ENCODE data around the gene UNCX.

UNCX gene

DNA sequence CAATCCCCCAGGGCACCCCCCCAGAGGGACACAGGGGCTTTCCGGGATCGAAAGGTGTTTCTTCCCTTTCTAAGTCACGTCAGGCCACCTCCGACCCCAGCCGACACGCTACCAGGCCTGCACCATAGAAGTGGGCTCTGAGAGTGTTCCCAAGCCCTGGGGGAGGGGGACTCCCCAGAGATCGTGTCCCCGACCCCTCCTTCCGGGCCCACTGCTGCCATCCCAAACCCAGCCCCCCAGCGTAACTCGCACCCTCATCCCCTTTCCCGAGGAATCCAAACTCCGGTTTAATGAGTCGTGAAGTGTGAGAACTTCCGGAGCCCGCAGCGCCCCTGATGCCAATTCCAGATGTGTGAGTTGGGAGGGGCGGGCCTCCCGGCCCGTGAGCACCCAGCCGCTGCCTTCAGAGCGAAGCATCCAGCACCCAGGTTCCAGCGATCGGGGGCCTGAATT lies 11.3 kb downstream of the UNCX start:
- DNase-seq (ENCODE audit: low read depth in 2 of 2): no peak

DNA sequence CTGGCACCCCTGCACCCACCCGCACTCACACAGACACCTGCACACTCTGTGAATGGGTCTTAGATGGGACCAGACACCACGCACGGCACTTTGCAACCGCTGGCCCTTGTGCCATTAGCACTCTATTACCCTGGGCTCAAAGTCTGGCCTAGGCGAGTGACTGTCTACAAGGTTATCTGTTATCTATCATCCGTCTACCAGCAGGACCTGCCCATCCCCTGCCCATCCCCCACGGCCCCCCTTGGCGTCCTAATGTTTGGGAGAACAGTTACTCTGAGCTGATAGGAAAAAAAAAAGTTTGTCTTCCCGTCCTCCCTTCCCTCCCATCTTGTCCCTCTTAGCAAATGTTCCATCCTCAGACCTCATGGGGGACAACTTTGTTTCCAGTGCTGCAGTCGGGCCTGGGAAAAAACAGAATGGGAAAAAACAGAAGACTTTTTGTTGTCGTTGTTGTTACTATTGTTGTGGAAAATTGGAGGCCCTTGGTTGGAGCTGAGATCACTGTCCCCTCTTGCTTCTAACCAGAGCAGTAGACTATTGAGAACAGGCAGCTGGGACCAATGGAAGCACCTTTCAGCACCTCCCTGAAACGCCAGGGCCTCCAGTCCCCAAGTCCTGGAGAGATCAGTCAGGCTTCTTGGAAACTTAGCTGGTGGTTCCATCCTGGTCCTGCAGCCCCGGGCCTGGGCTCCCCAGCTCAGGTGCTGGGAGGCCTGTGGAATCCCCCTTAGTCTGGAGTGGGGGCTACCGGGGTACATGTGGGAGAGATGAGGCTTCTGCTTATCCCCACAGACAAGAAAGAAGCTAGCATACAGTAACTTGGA lies 12.2 kb downstream of the UNCX start:
- DNase-seq (ENCODE audit: low read depth in 2 of 2): no peak

DNA sequence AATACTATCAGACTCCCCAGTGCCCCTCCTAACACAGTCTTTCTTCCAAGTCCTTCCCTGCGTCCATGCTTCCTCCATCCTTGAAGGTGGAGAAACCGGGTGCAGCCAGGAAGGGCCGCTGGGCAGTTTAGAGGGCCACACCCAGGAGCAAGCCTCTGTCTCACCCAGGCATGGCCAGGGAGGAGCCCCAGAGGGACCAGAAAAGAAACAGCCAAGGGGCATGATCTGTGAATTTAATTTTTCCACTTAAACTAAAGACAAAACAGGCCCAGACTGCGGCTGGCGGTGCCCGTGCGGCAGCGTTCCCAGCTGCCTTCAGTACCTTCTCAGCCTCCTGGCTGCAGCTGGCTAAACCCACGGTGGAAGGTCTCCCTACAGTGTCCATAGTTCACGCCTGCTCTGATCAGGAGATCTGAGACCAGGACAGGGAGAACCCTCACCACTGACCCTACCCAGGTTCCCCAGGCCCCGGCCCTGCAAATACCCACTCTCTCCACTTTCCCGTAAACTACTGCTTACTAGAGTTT lies 12.9 kb downstream of the UNCX start:
- no peak for DNase-seq (ENCODE audit: low read depth in 2 of 2)

DNA sequence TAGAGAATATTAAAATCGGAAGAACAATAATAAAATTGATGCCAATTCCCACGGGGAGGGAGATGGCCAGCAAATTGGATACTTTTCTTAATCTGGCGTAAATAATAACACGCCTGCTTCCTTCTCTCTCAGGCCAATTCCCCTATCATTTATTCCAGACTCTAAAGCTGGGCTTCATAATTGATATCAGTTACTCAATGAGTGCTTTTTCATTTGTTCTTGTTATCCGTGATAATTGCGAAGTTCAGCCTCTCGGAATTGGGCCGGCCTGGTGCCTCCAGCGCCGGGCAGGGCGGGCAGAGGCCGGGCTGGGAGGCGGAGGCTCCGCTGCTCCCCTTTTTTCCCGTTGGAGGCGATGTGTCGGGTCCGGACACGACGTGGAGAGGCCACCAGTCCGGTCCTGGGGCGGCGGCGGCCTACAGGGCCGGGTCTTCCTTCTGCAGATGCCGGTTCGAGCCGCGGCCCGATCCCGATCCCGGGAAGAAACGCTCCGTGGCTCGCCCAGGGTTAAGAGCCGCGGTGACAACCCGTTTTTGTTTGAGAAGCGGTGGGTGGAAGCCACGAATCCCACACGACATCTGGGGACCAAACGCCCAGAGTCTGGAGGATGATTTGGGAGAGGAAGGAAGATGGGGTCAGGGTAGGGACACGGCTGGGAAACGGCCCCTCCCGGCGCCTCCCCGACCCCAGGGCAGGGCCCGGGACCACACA lies 13.6 kb downstream of the UNCX start:
- DNase-seq (ENCODE audit: low read depth in 2 of 2): no peak

DNA sequence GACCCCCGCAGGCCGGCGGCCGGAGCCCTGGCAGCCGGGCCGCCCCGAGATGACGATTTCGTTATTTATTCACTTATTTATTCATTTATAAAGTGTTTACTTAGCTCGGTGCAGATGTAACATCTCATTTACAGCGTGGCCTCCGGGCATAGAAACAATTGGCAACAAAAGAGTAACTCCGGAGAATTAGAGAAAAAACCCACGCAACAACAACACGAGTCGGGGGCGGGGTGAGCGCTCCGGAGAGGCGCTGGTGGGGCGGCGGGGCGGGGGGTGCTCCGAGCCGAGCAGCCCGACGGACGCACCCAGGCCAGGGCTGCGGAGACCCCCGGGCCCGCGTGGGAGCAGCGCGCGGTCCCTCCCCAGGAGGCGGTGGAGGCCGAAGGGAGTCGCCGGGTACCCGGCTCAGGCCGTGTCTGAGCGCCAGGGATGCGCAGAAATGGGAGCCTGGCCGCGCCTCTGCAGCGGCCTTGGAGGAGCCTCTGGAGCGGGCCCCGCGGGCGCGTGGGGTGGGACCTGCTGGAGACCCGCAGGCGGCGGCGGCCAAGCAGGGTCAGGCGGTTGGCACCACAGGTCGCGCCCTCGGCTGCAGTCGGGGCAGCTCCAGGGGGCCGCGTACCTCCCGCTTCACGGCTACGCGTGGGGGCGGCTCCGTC lies 14.3 kb downstream of the UNCX start:
- no peak for DNase-seq (ENCODE audit: low read depth in 2 of 2)

DNA sequence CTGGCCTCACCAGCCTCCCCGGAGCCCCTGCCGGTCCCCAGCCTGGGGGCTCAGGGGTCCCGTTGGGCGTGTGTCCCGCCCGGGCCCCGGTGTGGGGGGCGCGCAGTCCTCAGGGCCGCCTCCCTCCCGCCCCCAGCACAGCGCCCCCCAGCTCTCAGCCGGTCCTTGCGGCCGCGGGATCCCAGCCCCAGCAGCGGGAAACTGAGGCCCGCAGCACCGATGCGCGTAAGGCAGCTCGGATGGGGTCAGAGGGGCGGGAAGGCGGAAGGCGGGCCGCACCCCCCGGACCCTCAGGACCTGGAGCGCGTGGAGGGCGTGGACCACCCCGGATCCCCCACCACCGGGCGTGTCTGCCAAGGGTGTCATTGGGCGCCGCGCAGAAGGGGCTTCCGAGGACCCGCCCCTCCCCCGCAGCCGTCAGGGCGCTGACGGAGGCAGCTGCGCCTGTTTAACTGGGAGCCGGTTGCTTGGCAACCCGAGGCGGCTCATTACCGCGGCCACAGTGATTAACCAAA lies 14.9 kb downstream of the UNCX start:
- no peak for DNase-seq (ENCODE audit: low read depth in 2 of 2)

DNA sequence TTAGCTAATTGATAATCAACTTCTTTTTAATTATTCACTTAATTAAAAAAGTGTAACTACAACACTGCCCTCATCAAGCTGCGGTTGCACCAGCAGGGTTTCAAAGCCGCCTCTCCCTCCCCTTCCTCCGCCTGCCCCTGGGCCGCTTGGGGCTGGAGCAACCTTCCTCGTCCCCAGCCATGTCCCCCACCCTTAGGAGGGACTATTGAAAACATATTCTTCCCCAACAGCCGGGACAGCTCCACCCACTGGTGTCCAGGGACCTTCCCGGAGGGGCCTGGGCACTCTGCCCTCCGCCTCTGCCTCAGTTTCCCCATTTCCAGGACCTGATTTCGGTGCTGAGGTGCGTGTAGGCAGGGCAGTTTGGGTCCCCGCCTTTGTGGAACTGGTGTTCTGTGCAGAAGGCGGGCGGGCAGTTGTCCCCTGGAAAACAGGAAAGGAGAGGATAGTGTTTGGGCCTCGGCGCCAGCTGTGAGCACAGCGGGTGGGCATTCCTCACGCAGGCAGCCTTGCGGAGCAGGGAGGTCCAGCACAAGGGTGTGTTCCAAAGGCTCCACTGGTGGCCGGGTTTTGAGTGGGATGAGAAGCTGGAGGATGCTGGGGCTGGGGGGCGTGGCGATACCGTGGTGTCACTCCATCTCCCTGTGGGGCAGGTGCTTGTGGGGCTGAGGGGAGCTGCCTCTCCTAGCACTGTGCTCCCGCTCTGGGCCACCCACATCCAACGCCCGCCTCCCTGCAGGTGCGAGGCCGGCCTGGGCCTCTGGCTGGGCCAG lies 15.7 kb downstream of the UNCX start:
- DNase-seq (ENCODE audit: low read depth in 2 of 2): no peak

DNA sequence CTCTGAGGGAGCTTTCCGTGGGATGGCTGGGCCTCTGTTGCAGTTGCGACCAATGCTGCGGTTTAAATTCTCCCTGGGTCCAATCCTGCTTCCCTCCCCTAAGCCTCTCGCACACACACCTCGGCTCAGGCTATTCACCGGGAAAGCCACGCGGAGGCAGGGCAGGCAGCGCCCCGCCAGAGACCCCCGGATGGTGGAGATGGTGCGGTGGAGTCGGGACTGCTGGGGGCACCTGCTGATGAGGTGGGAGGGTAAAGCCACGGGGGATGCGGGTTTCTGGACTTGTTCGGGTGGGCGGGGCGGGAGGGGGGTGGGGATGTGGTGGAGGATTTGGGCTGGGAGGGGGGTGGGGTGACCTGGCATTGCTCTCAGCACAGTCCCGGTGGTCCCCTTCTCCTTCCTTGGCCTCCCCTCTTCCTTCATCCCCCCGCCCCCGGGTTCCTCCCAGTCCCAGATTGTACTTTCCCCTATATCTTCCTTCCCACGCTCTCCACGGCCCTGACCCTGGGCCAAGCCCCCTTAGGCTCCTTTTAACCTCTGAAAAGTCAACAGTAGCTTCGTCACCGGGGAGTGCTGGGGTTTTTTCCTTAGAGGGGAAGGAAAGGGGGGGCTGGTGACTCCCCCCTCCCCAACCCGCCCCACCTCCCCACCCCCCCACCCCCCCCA lies 16.4 kb downstream of the UNCX start:
- DNase-seq (ENCODE audit: low read depth in 2 of 2): no peak

DNA sequence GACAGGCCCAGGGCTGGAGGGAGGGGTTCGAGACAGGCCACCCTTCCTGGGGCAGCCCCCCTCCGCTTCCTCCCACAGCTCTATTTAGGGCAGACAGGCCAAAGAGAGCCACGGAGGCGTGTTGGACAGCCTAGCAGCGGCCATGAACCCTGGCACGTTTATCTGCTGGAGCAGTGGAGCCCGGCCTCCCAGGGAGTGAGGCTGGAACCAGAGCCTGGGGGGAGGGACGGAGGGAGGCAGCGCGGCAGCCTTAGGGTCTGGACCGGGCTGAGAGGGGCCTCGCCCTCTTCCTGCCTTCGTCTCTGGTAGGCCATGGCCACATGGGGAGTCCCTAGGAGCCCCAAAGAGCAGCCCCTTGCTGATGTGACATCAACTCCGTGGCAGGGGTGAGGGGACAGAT lies 17.1 kb downstream of the UNCX start:
- no peak for DNase-seq (ENCODE audit: low read depth in 2 of 2)

DNA sequence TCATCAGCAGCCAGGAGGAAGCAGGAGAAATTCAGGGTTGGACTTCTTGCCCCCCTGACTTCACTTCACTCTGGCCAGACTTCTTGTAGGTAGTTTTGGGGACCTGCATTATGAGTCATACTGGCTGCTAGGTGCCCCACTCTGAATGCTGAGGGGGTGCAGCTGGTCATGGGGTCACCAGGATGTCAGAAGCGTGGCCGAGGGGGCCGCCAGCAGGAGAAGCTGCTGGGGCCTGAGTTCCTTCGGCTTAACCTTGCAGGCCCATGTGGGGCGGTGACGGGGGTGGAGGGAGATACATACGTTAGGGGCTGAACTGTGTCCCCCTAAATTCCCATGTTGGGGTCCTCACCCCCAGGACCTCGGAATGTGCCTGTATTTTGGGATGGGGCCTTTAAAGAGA lies 18.2 kb downstream of the UNCX start:
- DNase-seq (ENCODE audit: low read depth in 2 of 2): no peak

DNA sequence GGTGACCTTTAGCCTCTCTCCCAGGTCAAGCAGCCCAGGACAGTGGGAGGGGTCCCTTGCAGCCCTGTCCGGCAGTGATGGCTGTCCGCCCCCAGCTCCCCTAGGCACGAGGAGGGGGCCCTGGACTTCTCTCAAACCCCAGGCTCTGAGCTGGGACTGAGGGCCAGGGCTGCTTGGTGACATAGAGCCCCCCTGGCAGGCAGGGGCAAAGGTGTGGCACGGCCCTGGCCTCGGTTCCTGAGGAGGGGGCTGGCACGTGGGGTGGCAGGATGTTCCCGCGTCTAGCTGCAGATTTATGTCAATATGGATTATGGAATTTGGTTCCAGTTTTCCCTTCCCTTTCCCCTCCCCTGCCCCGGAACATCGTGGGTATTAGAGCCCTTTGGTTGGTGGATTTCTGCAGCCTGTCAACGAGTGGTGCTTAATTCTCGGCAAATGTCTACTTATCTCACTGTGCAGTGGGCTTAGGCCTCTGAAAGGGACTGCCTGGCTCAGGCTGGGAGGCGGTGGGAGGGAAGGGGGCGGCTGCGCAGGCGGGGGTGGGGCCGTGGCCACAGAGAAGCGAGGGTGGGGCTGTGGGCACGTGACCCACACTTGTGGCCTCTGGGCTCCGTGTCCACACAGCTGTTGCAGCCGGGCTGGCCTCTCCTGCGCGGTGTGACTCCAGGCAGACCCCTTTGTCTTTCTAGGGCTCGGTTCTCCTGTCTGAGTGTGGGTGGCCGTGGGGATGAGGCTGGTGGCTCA lies 19.3 kb downstream of the UNCX start:
- DNase-seq (ENCODE audit: low read depth in 2 of 2): no peak

DNA sequence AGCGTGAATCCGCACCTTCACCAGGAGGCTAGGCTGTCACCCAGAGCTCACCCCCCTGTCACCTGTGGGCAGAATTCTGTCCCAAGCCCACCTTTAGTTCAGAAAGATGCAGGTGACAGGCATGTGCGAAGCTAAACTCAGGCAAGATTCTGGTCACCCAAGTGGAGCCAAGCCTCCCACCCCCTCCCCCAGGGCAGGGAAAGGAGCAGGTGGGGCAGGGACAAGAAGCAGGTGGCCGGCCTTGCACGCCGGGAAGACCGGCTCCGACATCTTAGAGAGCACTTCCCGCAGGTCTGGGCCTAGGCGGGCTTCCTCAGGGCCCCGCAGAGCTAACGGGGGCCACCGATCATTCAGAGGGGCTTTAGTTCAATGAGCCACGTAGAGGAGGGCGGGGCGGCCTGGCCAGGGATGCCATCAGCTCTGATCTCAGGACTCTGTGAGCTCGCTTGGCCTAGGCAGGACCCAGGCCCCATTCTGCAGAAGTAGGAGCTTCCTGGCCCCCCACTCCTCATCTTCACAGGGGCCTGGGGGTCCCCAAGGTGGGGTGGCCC lies 19.9 kb downstream of the UNCX start:
- no peak for DNase-seq (ENCODE audit: low read depth in 2 of 2)

DNA sequence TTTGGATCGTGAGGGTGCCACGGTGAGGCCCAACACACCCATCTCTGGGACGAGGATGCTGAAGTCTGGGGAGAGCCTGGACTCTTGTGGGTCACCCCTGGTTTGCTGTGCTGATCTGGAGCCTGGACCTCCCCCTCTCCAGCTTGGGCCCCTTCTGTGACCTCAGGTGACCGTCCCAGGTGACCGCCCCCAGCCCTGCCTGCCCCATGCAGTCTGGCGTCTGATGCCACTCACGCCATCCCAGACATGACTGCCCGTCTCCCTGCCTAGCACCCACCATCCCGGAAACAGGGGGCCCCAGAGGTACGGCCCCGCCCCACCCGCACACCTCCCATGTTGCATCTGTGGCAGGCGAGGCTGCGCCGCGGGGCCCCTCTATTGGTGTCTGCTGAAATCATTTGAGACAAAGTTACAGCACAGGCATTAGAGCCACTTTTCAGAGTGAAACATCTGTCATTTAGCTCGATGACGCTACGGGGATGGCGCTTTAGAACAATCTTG lies 21.1 kb downstream of the UNCX start:
- DNase-seq (ENCODE audit: low read depth in 2 of 2): no peak

DNA sequence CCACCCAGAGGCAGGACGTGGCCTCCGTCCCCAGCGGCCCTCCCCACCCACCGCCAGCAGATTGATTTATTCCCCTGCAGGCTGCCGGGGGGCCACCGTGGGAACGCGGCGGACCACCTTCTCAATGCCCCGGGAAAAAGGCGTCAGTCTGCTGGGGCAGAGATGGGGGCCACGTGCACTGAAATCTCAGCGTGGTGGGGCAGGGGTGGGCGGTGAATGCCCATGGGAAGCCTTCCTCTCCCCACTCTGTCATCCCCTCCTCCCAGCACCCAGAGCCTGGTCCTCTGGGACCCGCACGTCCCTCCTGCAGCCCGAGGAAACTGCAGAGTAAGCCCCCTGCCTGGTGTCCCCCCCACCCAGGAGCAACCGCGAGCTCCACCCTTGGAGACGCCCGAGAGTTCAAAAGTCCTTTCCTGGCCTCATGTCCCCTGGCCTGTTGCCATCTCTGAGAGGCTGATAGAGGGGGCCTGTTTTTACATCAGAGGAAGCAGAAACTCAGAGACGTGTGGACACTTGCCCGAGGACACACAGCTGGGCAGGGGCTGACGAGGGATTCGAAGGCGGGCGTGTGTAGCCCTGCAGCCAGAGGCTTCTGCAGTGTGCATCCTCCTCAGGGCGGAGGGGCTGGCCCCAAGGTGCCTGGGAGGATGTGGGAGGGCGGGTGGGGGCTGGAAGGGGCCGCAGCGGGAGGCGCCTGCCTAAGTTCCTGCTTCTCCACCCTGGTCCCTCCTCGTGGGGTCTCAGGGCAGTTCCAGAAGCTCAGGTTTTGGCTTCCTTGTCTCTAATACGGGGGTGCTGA lies 21.8 kb downstream of the UNCX start:
- no peak for DNase-seq (ENCODE audit: low read depth in 2 of 2)

DNA sequence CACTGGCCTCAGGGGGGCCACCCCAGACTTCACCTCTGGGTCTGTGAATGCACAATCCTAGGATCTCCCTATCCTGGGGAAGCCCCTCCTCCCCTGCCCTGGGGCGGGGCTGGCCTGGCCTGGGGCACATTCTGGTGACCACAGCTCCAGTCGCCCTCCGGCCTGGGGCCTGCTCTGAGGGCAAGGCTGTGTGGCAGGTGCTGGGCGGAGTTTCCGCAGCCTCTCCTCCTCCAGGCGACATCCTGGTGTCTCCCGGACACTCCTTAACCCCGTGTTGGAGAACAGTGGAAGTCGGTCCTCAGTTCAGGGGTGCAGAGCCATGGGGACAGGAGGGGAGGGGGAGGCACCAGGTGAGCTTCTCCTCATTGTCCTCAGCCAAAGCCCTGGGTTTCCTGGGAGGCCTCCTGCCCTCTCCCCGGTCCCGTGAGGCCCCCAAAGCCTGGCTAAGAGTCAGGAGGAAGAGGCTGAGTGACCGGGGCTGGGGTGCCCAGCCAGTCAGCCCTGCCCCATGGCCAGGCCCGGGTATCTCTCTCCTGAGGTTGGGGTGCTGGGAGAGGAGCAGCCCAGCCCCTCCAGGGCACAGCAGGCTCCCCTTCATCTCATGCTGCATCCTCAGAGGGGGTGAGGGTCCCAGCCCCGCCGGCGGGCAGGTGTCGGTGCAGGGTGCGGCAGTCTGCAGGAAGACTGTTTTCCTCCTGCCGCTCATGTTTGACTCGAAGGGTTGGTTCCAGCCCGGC lies 22.6 kb downstream of the UNCX start:
- no peak for DNase-seq (ENCODE audit: low read depth in 2 of 2)

DNA sequence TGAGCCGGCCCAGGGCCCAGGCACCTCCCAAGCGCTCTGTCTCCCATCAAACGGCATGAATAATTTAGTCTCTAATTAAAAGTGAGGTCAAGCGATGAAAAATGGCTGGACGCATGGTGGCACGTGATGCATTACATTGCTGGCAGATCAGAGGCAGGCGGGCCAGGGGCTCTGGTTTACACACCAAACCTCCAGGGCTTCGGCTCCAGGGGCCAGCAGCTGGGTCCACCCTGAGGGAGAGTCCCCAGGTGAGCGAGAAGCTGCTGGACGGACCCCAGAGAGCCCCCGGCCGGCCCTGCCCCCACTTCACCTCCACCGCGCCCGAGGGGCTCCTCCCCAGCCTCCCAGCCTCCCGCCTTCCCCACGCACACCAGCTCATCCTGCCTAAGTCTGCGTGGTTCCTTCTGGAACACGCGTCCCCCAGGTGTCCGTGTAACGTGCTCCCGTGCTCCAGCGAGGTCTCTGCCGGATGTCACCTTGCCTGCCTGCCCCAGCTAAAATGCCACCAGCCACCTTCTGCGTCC lies 23.2 kb downstream of the UNCX start:
- DNase-seq (ENCODE audit: low read depth in 2 of 2): no peak

DNA sequence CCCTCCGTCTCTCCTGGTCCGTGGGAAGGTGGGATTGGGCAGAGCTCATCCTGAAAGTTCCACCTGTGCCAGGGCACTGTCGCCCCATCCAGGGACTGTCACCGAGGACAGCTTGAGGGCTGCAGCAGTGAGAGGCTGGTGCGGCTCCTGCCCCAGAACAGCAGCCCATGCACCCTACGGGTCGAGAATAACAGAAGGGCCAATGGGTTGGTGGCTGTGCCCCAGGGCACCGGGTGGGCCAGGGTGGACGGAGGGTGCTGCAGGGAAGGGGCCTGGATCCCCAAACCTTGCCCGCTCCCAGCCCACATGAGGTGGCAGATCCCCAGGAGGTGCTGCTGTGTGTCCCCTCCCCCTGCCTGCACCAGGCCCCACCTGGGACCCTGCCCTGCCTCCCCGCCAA lies 23.9 kb downstream of the UNCX start:
- DNase-seq (ENCODE audit: low read depth in 2 of 2): no peak

DNA sequence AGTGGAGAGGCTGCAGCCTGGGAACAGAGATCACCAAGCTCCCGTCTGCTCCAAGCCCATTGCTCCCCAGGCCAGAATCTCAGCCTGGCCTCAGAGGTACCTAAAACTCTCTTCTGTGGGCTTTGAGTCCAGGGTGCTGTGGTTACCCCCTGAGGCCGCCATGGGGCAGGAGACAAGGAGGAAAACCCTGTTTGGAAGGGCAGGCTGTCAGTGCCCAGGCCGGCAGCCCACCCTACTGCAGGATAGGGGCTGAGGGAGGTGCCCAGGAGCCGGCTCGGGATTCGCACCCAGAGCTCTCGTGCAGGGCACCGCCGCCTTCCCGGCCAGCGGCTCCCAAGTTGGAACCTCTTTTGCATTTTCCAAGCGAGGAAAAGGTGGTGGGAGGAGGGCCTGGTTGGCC lies 24.5 kb downstream of the UNCX start:
- no peak for DNase-seq (ENCODE audit: low read depth in 2 of 2)
